ENCODE data around the gene TBC1D14. TPM values are rescaled to one million over a fixed set of nuclear protein-coding genes. Genes with fewer than 3 reads are reported as not detected.

Gene TBC1D14
- total and polyA plus RNA-seq, 10 of the 15 experiments (the other 5 are each of a cell fraction or from before 2014, with no cell fraction given) = 0.87 to 39.3 (median 30.1) TPM

GRCh38 chr4:6941796-6942195 lies 32.2 kb downstream of the TBC1D14 start:
- peak overlapping the region; percentile 53 for H3K27ac ChIP-seq (ENCODE audit: control insufficient read depth, insufficient read depth)
- peaks cover 0 to 3% of the 10 kb centered on the region in 2 experiments; a peak in 2 of 4 replicates for H3K36me3 ChIP-seq (ENCODE audit: control insufficient read depth in 2 of 2, insufficient read depth in 2 of 2, low read length in 1 of 2)
- ATAC-seq = peak; percentile 17
- H3K9me3 ChIP-seq (replicated peaks; ENCODE audit: control insufficient read depth, insufficient read depth, low read length) = no peaks in the 10 kb centered on the region
- H3K4me1 ChIP-seq (ENCODE audit: control insufficient read depth, insufficient read depth, low read length) = peaks cover 55% of the 10 kb centered on the region
- no peaks in the 10 kb centered on the region for H3K27me3 ChIP-seq (replicated peaks in 1 of 2; ENCODE audit: control insufficient read depth in 2 of 2, insufficient read depth in 2 of 2, low read length in 1 of 2)
- FAIRE-seq = no peak
- WGBS (ENCODE audit: insufficient coverage, insufficient replicate concordance, low lambda C conversion rate, missing lambda C conversion rate) = 36% methylated on average over 4 of the region's 4 CpGs
- no peak for DNase-seq (ENCODE audit: low read depth, low spot score)
- H3K79me2 ChIP-seq (ENCODE audit: control insufficient read depth, insufficient read depth, low read length) = peaks cover 9% of the 10 kb centered on the region
- POLR2A ChIA-PET = interaction anchor here (0.6 kb wide), 1 partner anchor 83 kb away, joined by 7 read pairs; no protein-coding TSS in a partner anchor
- no TSS peak for BruUV-seq (replicated peaks)
- TF ChIP-seq IKZF1 (conservative IDR thresholded peaks at IDR 0.05) (0 out of 2 replicates have a peak, but pooled peaks have one; percentile 1), SREBF2 (IDR thresholded peaks at IDR 0.05; ENCODE audit: low read length) (no peak)
- intact Hi-C loops (cut with micrococcal nuclease; ENCODE audit: unreplicated experiment) (loop anchor here (1.0 kb wide), 1 partner anchor 23 kb away; no protein-coding TSS in a partner anchor), in situ Hi-C loops (cut with MboI) (no loop called here)
- CTCF ChIA-PET = interaction anchor here (0.6 to 2.1 kb wide), 9 partner anchors 22 to 223 kb away, joined by 3 to 12 read pairs (median 3); partner anchors contain the start of gene TADA2B
- H2AFZ ChIP-seq (ENCODE audit: control insufficient read depth, low read depth, low read length) = no peak overlapping the region
- RAD21 ChIA-PET (ENCODE audit: unreplicated experiment) = interaction anchor here (0.6 to 1.7 kb wide), 6 partner anchors 12 to 126 kb away, joined by 3 to 6 read pairs (median 4); partner anchors contain the start of genes GRPEL1 and TBC1D14
- H3K4me3 ChIP-seq = peak overlapping the region; percentile 15; the same call in 1 of the 2 replicates
- no peaks in the 10 kb centered on the region for H4K20me1 ChIP-seq (ENCODE audit: control insufficient read depth, insufficient read depth)
- SMC1A ChIA-PET (ENCODE audit: uncharacterized antibody, unreplicated experiment) = interaction anchor here (1.0 to 2.5 kb wide), 6 partner anchors 22 to 33 kb away, joined by 4 to 13 read pairs (median 6); partner anchors contain the start of gene TBC1D14
- no peak overlapping the region for H3K9ac ChIP-seq (ENCODE audit: control insufficient read depth, insufficient read depth, low read length)
- peak overlapping the region; percentile 96 for H3K4me2 ChIP-seq (ENCODE audit: control insufficient read depth, insufficient read depth)

DNA sequence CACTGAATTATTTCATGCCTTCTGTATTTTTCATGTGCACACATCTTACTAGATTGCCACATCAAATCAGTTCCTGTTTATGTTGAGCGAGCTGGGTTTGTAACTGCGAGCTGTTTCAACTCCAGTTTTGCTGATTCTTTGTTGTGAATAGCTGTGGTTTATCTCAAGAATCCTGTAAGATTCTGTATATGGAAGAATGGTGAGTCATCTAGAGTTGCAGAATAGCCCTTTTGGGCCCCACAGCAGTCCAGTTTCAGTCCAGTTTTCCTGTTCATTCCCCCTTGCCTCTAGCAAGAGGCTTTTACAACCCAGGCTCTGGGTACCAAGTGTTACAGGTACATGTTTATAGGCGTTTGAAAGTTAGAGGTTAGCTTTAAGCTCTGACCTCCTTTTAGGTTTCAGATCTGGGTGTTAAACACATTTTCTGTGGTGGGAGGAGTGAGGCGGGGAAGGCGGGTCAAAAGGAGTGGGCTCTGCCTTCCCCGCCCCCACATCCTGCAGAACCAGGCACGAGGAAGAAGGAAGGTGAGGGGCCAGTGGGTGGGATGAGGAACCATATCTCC lies 32.7 kb downstream of the TBC1D14 start:
- H3K4me1 ChIP-seq (ENCODE audit: control insufficient read depth, insufficient read depth, low read length) = peaks cover 55% of the 10 kb centered on the region
- H2AFZ ChIP-seq (ENCODE audit: control insufficient read depth, low read depth, low read length) = no peak overlapping the region; the same call in 1 of the 2 replicates
- peak overlapping the region; percentile 48 for H3K27ac ChIP-seq (ENCODE audit: control insufficient read depth, insufficient read depth)
- FAIRE-seq = peak; percentile 89
- intact Hi-C loops (cut with micrococcal nuclease; ENCODE audit: unreplicated experiment) = loop anchor here (1.0 kb wide), 1 partner anchor 22 kb away; no protein-coding TSS in a partner anchor
- CTCF ChIA-PET = interaction anchor here (0.5 to 2.1 kb wide), 8 partner anchors 22 to 159 kb away, joined by 3 to 12 read pairs (median 3); partner anchors contain the start of gene TADA2B
- peaks cover 0 to 3% of the 10 kb centered on the region in 2 experiments; a peak in 2 of 4 replicates for H3K36me3 ChIP-seq (ENCODE audit: control insufficient read depth in 2 of 2, insufficient read depth in 2 of 2, low read length in 1 of 2)
- peak; percentile 75 for ATAC-seq
- no peaks in the 10 kb centered on the region for H4K20me1 ChIP-seq (ENCODE audit: control insufficient read depth, insufficient read depth)
- peak overlapping the region; percentile 30; the same call in 1 of the 2 replicates for H3K4me3 ChIP-seq
- in situ Hi-C loops (cut with MboI) = no loop called here
- H3K79me2 ChIP-seq (ENCODE audit: control insufficient read depth, insufficient read depth, low read length) = peaks cover 9% of the 10 kb centered on the region
- no peaks in the 10 kb centered on the region for H3K9me3 ChIP-seq (replicated peaks; ENCODE audit: control insufficient read depth, insufficient read depth, low read length)
- no peak overlapping the region for H3K9ac ChIP-seq (ENCODE audit: control insufficient read depth, insufficient read depth, low read length)
- DNase-seq (ENCODE audit: low read depth, low spot score) = peak; percentile 66
- BruUV-seq (replicated peaks) = no TSS peak
- WGBS (ENCODE audit: insufficient coverage, insufficient replicate concordance, low lambda C conversion rate, missing lambda C conversion rate) = 2% methylated on average over 7 of the region's 7 CpGs
- no peaks in the 10 kb centered on the region for H3K27me3 ChIP-seq (replicated peaks in 1 of 2; ENCODE audit: control insufficient read depth in 2 of 2, insufficient read depth in 2 of 2, low read length in 1 of 2)
- RAD21 ChIA-PET (ENCODE audit: unreplicated experiment) = interaction anchor here (0.6 to 1.7 kb wide), 6 partner anchors 13 to 126 kb away, joined by 3 to 6 read pairs (median 4); partner anchors contain the start of genes GRPEL1 and TBC1D14
- SMC1A ChIA-PET (ENCODE audit: uncharacterized antibody, unreplicated experiment) = interaction anchor here (1.0 to 2.5 kb wide), 6 partner anchors 23 to 173 kb away, joined by 3 to 13 read pairs (median 4); partner anchors contain the start of gene TBC1D14
- peak overlapping the region; percentile 68 for H3K4me2 ChIP-seq (ENCODE audit: control insufficient read depth, insufficient read depth)
- POLR2A ChIA-PET = interaction anchor here (0.6 to 2.0 kb wide), 2 partner anchors 24 to 84 kb away, joined by 6 to 7 read pairs; no protein-coding TSS in a partner anchor
- TF ChIP-seq SMAD5 (IDR thresholded peaks at IDR 0.05; ENCODE audit: low read depth) (no peak), TCF12 (IDR thresholded peaks at IDR 0.05; ENCODE audit: low read depth, low read length) (no peak), BCL11A (IDR thresholded peaks at IDR 0.05; ENCODE audit: low read depth, low read length) (peak; percentile 26; the same call in 1 of the 2 replicates), MEF2B (IDR thresholded peaks at IDR 0.05; ENCODE audit: partially characterized antibody, poor library complexity, severe bottlenecking) (no peak), LARP7 (IDR thresholded peaks at IDR 0.05) (no peak), ZNF217 (IDR thresholded peaks at IDR 0.05) (no peak), TCF3 (IDR thresholded peaks at IDR 0.05; ENCODE audit: borderline replicate concordance, insufficient read depth, low read depth, low read length) (no peak), SREBF2 (IDR thresholded peaks at IDR 0.05; ENCODE audit: low read length) (no peak), WRNIP1 (IDR thresholded peaks at IDR 0.05; ENCODE audit: borderline replicate concordance, low read depth, low read length) (no peak), YY1 (IDR thresholded peaks at IDR 0.05; ENCODE audit: low read depth, low read length) (no peak), TAF1 (IDR thresholded peaks at IDR 0.05; ENCODE audit: borderline replicate concordance, low read depth, low read length) (no peak), CREM (IDR thresholded peaks at IDR 0.05; ENCODE audit: low read depth) (peak; percentile 35; the same call in 1 of the 2 replicates), RCOR1 (conservative IDR thresholded peaks at IDR 0.05; ENCODE audit: low read depth, low read length) (no peak)
